HEK293T (cell line): Measurements from ENCODE around the gene DNAJB13.

Source experiments
- CTCF ChIA-PET: fragments of 350-600 bp; formaldehyde crosslinking; extraction: SDS; loops from one replicate; lab custom pipeline; 2021; ENCODE audit warnings: antibody characterized with exemption, inconsistent platforms; lab: Yijun Ruan, JAX
- POLR2A ChIA-PET: fragments of 350-600 bp; formaldehyde crosslinking; extraction: SDS; loops from one replicate; lab custom pipeline; 2020; ENCODE audit warnings: antibody characterized with exemption, inconsistent platforms; lab: Yijun Ruan, JAX
- DNase-seq: peaks from one replicate; pipeline ENCODE4 v3.0.0; 2012; ENCODE audit warnings: mixed read lengths; ENCODE audit errors: extremely low spot score
- ARNT ChIP-seq: fragments of 450-650 bp; IDR thresholded peaks from 2 replicates; pipeline ENCODE4 v1.6.1; 2017; ENCODE audit warnings: mild to moderate bottlenecking
- BHLHE40 ChIP-seq: fragments of 450-650 bp; IDR thresholded peaks from 2 replicates; pipeline ENCODE4 v1.6.1; 2016; ENCODE audit warnings: mild to moderate bottlenecking, moderate library complexity, borderline replicate concordance
- CTBP1 ChIP-seq: fragments of 450-650 bp; IDR thresholded peaks from 2 replicates; pipeline ENCODE4 v1.6.1; 2016; ENCODE audit warnings: borderline replicate concordance
- ELF4 ChIP-seq: fragments of 450-650 bp; IDR thresholded peaks from 2 replicates; pipeline ENCODE4 v1.6.1; 2017; ENCODE audit warnings: antibody characterized with exemption
- FOXA1 ChIP-seq: fragments of 450-650 bp; IDR thresholded peaks from 2 replicates; pipeline ENCODE4 v1.6.1; 2016; ENCODE audit warnings: mild to moderate bottlenecking
- FOXK2 ChIP-seq: fragments of 450-650 bp; IDR thresholded peaks from 2 replicates; pipeline ENCODE4 v1.6.1; 2016; ENCODE audit warnings: mild to moderate bottlenecking
- FOXM1 ChIP-seq: fragments of 450-650 bp; IDR thresholded peaks from 2 replicates; pipeline ENCODE4 v1.6.1; 2017; ENCODE audit warnings: mild to moderate bottlenecking, borderline replicate concordance
- HDGF ChIP-seq: fragments of 450-650 bp; IDR thresholded peaks from 2 replicates; pipeline ENCODE4 v1.6.1; 2017; ENCODE audit warnings: antibody characterized with exemption, borderline replicate concordance
- L3MBTL2 ChIP-seq: fragments of 450-650 bp; conservative IDR thresholded peaks from 2 replicates; pipeline ENCODE4 v1.6.1; 2016; ENCODE audit warnings: mild to moderate bottlenecking
- LEF1 ChIP-seq: fragments of 450-650 bp; IDR thresholded peaks from 2 replicates; pipeline ENCODE4 v1.6.1; 2017; ENCODE audit warnings: mild to moderate bottlenecking, borderline replicate concordance
- NFRKB ChIP-seq: fragments of 450-650 bp; IDR thresholded peaks from 2 replicates; pipeline ENCODE4 v1.6.1; 2016; ENCODE audit warnings: mild to moderate bottlenecking, moderate library complexity
- SP1 ChIP-seq: fragments of 450-650 bp; IDR thresholded peaks from 2 replicates; pipeline ENCODE4 v1.6.1; 2017
- SUZ12 ChIP-seq: fragments of 450-650 bp; IDR thresholded peaks from 2 replicates; pipeline ENCODE4 v1.6.1; 2016; ENCODE audit warnings: mild to moderate bottlenecking
- TARDBP ChIP-seq: fragments of 450-650 bp; IDR thresholded peaks from 2 replicates; pipeline ENCODE4 v1.6.1; 2016
- ZNF384 ChIP-seq: fragments of 450-650 bp; IDR thresholded peaks from 2 replicates; pipeline ENCODE4 v1.6.1; 2016
- TF ChIP-seq, protein P1 (sequence below): fragments of 450-650 bp; IDR thresholded peaks from 2 replicates; pipeline ENCODE4 v1.6.1; 2016

Gene DNAJB13

DNA sequence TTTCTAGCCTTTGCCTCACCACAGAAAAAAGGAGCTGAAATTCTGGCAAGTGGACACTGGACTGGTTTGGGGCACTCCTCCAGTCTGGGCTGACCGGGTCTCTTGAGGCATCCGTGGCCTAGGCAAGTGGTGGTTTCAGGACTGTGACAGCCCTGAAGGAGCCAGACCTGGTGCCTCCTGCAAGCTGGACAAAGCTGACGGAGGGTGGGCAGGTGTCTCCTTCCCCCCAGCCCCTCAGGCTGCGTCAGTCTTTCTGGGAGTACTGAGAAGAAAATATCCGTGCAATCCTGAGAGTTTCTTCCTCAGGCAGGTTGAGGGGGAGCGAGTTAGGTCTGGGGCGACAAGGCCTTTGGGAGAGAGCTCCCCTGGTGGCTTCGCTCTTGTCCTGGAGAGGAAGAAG, 62.3 kb downstream of the DNAJB13 start:
- ChIA-PET POLR2A (no interaction called here), CTCF (no interaction called here)
- TF ChIP-seq HDGF (no peak), CTBP1 (no peak), LEF1 (no peak), BHLHE40 (no peak), TARDBP (no peak), FOXM1 (no peak), SP1 (no peak), NFRKB (no peak), ZNF384 (no peak), FOXA1 (no peak), FOXK2 (no peak), L3MBTL2 (no peak), ARNT (no peak), ELF4 (no peak), SUZ12 (no peak)
- TF ChIP-seq, protein P1, sequence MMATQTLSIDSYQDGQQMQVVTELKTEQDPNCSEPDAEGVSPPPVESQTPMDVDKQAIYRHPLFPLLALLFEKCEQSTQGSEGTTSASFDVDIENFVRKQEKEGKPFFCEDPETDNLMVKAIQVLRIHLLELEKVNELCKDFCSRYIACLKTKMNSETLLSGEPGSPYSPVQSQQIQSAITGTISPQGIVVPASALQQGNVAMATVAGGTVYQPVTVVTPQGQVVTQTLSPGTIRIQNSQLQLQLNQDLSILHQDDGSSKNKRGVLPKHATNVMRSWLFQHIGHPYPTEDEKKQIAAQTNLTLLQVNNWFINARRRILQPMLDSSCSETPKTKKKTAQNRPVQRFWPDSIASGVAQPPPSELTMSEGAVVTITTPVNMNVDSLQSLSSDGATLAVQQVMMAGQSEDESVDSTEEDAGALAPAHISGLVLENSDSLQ, result no peak
- no peak for DNase-seq

DNA sequence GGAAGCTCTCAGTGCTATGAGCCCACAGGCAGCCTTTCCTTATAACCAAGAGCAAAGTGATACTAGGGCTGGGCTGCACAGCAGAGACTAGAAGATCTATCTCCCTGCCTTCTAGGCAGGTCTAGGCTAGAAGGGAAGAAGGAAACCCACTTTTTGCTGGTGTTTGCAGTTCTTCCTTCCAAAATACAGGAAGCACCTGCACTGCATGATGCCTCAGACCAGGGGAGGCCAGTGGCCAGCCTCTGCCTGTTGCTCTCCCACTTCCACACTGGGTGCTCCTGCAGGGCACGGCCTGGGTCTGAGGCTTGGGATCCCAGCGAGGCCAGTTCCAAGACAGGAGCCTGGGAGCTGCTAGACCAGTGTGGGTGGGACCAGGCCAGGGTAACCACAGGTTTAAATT, 64.1 kb downstream of the DNAJB13 start:
- TF ChIP-seq CTBP1, result no peak
- no peak for TF ChIP-seq SUZ12
- no peak for TF ChIP-seq L3MBTL2
- TF ChIP-seq ZNF384, result no peak
- TF ChIP-seq HDGF, result no peak
- TF ChIP-seq LEF1, result no peak
- no peak for TF ChIP-seq ELF4
- TF ChIP-seq SP1, result no peak
- TF ChIP-seq FOXK2, result no peak
- CTCF ChIA-PET, result no interaction called here
- DNase-seq, result no peak
- POLR2A ChIA-PET, result interaction anchor here (2.2 kb wide), 1 partner anchor 33 kb away, joined by 9 read pairs; the partner anchor contains the start of gene UCP2

DNA sequence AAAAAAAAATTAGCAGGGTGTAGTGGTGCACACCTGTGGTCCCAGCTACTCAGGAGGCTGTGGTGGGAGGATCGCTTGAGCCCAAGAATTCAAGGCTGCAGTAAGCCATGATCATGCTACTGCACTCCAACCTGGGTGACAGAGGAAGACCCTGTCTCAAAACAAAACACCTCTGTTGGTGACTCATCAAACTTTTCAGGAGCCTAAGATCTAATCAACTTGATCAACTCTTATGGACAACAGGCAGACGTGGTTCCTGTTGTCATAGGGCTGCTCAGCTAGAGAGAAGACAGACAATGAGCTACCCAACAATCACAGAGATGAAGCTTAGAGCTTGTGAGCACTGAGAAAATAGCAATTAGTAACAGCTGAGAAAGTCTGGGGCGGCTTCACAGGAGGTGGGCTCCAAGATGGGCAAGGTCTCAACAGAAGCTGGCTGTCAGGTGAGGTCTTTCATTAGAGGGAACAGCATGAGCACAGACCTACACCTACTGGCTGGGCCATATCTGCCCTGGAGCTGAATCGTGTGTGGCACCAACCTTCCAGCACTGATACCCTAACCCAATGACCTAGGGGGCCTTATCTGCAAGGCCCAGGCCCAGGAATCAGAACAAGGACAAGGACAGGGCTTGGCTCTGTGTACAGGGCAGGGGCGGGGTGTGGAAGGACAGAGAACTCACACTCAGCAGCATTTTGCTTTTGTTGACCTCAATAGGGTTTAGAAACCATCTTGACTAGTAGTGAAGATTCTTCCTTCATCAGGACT, 65.3 kb downstream of the DNAJB13 start:
- TF ChIP-seq HDGF (no peak), SUZ12 (no peak), ELF4 (no peak), CTBP1 (no peak), TARDBP (no peak), FOXA1 (no peak), SP1 (no peak), FOXK2 (no peak), BHLHE40 (no peak)
- TF ChIP-seq, protein P1, result no peak
- ChIA-PET POLR2A (interaction anchor here (2.2 kb wide), 1 partner anchor 34 kb away, joined by 9 read pairs; the partner anchor contains the start of gene UCP2), CTCF (no interaction called here)
- no peak for DNase-seq

DNA sequence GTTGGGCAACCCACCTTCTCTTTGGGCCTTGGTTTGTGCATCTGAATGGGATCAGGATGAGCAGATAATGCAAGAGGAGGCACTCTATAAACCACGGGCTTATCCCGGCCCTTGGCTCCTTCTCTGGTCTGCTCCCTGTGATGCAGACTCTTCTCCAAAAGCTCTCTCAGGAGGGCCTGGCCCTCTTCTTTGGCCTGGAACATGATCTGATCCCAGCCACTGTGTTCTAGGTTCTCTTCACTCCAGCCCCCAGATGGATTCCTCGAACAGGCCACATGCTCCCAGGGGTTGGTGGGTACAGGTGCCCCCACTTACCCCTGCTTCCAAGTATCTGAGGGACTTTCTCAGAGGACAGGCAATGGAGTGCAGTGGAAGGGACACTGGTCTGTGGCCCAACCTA, 66.8 kb downstream of the DNAJB13 start:
- ChIA-PET POLR2A (no interaction called here), CTCF (no interaction called here)
- no peak for TF ChIP-seq TARDBP
- no peak for TF ChIP-seq SP1
- TF ChIP-seq CTBP1, result no peak
- no peak for TF ChIP-seq NFRKB
- TF ChIP-seq FOXK2, result no peak
- TF ChIP-seq ARNT, result no peak
- no peak for TF ChIP-seq FOXM1
- no peak for TF ChIP-seq ZNF384
- no peak for TF ChIP-seq HDGF
- TF ChIP-seq SUZ12, result no peak
- TF ChIP-seq L3MBTL2, result no peak
- TF ChIP-seq, protein P1, result no peak
- DNase-seq, result no peak

DNA sequence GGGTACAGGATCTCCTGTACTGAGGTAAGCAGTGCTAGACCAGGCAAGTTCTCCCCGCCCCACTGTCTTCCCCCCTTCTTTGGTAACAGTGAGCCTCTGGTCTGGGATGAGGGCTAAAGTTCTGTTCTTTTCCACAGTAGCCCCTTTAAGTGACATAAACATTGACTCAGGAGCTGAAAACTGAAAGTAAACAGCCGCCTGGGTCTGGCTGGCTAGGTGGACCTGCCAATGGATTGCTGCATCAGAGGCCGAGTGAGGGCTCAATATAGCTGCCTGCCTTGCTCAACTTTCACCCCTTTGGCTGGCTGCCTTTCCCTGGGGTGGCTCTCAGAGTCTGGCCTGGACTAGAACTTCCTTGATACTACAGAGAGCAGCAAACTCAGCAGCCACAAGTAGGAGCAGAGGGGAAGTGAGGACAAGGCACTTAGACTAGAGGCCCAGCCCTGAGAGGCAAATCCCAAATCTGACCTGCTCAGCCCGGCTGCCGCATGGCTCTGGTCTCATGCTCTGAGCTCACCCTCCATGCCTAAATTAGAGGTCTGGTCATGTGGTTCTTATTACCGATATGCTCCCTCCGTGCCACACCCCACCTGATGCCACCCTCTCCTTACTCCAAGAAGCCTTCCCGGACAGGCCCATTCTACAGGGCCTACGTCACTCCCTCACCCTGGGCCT, 67.6 kb downstream of the DNAJB13 start:
- no peak for DNase-seq

DNA sequence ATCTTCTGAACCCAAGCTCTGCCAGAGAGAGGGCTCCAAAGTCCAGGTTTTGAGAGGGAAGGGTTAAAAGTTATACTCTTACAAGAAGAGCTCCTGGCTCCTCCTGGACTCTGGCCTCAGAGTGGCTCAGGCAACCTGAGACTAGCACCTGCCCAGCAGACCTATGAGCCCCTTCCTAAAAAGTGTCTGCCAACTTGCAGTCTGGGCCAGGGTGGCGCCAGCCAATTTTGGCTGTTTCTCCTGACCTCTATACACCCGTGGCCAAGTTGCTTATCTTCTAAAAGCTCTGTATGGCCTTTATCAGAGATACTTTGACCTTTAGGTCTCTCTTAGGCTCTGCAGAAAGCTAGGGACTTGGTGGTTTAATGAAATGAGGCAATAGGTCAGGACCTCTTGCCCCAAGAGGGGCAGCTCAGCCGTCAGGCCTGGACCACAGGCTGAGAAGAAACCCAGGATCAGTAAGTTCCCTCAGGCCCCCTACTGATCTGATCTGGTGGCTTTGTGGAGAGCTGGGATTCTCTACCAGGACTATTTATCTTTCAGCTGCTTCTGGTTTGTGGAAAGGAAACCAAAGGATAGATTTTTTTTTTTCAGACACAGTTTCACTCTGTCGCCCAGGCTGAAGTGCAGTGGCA, 68.4 kb downstream of the DNAJB13 start:
- POLR2A ChIA-PET, result no interaction called here
- CTCF ChIA-PET, result no interaction called here
- no peak for TF ChIP-seq SP1
- no peak for TF ChIP-seq SUZ12
- TF ChIP-seq CTBP1, result no peak
- DNase-seq, result no peak

More for the DNA sequence above, 67.6 kb downstream of the DNAJB13 start:
- CTCF ChIA-PET, result no interaction called here
- TF ChIP-seq FOXK2, result no peak
- no peak for TF ChIP-seq HDGF
- TF ChIP-seq FOXM1, result no peak
- TF ChIP-seq TARDBP, result no peak
- POLR2A ChIA-PET, result interaction anchor here (0.8 kb wide), 1 partner anchor 36 kb away, joined by 4 read pairs; the partner anchor contains the start of gene UCP2
